ENCODE results near the gene ABLIM3. TPM values are rescaled to one million over a fixed set of nuclear protein-coding genes. Genes with fewer than 3 reads are reported as not detected.
A peak's percentile ranks its signal among the peaks of the same experiment; 100 is the strongest.

ABLIM3 gene
- total RNA-seq, 1 donor from 2014 or later = 3.7 TPM

GRCh38 chr5:149280124-149280523 lies 138.8 kb downstream of the ABLIM3 start:
- FAIRE-seq = no peak
- Histone ChIP-seq H3K36me3 (ENCODE audit: control insufficient read depth, insufficient read depth, low read length) (no peaks in the 10 kb centered on the region), H3K27me3 (ENCODE audit: control insufficient read depth, insufficient read depth, low read length) (no peaks in the 10 kb centered on the region), H3K4me3 (ENCODE audit: low read depth, low read length) (no peak overlapping the region)
- TF ChIP-seq CTCF (IDR thresholded peaks at IDR 0.05; ENCODE audit: insufficient read depth, low read length, severe bottlenecking) = no peak
- no peak for DNase-seq (ENCODE audit: low read depth)

- TF ChIP-seq CTCF (IDR thresholded peaks at IDR 0.05; ENCODE audit: insufficient read depth, low read length, severe bottlenecking) = no peak
- no peaks in the 10 kb centered on the region for H3K36me3 ChIP-seq (ENCODE audit: control insufficient read depth, insufficient read depth, low read length)
- FAIRE-seq = no peak
- no peak overlapping the region for H3K4me3 ChIP-seq (ENCODE audit: low read depth, low read length)
- no peaks in the 10 kb centered on the region for H3K27me3 ChIP-seq (ENCODE audit: control insufficient read depth, insufficient read depth, low read length)
- DNase-seq (ENCODE audit: low read depth) = no peak
These were observed 139.5 kb downstream of the ABLIM3 start for GRCh38 chr5:149280802-149281201.

GRCh38 chr5:149282027-149282965 lies 141.0 kb downstream of the ABLIM3 start:
- no peak for FAIRE-seq
- no peaks in the 10 kb centered on the region for H3K27me3 ChIP-seq (ENCODE audit: control insufficient read depth, insufficient read depth, low read length)
- no peak overlapping the region for H3K4me3 ChIP-seq (ENCODE audit: low read depth, low read length)
- TF ChIP-seq CTCF (IDR thresholded peaks at IDR 0.05; ENCODE audit: insufficient read depth, low read length, severe bottlenecking) = no peak
- no peaks in the 10 kb centered on the region for H3K36me3 ChIP-seq (ENCODE audit: control insufficient read depth, insufficient read depth, low read length)
- DNase-seq (ENCODE audit: low read depth) = no peak

GRCh38 chr5:149282966-149283332 lies 141.7 kb downstream of the ABLIM3 start:
- H3K36me3 ChIP-seq (ENCODE audit: control insufficient read depth, insufficient read depth, low read length) = no peaks in the 10 kb centered on the region
- H3K27me3 ChIP-seq (ENCODE audit: control insufficient read depth, insufficient read depth, low read length) = no peaks in the 10 kb centered on the region
- no peak for FAIRE-seq
- H3K4me3 ChIP-seq (ENCODE audit: low read depth, low read length) = no peak overlapping the region
- no peak for TF ChIP-seq CTCF (IDR thresholded peaks at IDR 0.05; ENCODE audit: insufficient read depth, low read length, severe bottlenecking)
- DNase-seq (ENCODE audit: low read depth) = peak; percentile 31

- H3K4me3 ChIP-seq (ENCODE audit: low read depth, low read length) = no peak overlapping the region
- H3K27me3 ChIP-seq (ENCODE audit: control insufficient read depth, insufficient read depth, low read length) = no peaks in the 10 kb centered on the region
- DNase-seq (ENCODE audit: low read depth) = peak; percentile 58
- no peaks in the 10 kb centered on the region for H3K36me3 ChIP-seq (ENCODE audit: control insufficient read depth, insufficient read depth, low read length)
- TF ChIP-seq CTCF (IDR thresholded peaks at IDR 0.05; ENCODE audit: insufficient read depth, low read length, severe bottlenecking) = no peak
- FAIRE-seq = no peak
These were observed 142.6 kb downstream of the ABLIM3 start for GRCh38 chr5:149283626-149284480.
